ENCODE measurements around the gene CCDC82.

DNA sequence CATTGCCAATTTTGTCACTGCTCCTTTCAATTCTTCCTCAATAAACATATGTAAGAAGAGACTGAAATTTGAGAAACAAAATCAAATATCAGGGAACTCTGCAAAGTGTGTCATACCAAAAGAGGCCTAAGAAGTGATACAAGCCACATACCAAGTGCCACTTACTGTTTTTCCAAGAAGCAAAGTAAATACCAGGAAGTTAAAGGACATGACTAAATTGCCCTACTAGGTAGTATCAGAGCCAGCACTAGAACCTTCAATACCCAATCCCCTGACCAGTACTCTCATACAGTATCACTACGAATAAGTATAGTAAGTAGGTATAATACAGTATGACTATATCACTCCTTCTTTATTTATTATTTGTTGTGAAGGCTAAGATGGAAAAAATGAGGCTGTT, 60.3 kb downstream of the CCDC82 start:
- TF ChIP-seq CTCF (IDR thresholded peaks at IDR 0.05): no peak
- TF ChIP-seq POLR2AphosphoS5 (IDR thresholded peaks at IDR 0.05): no peak

Data from prostate gland (tissue), 2 donors.